NCI-H82 treated with DMSO at 0.1 percent for 48 hours (cell line): ENCODE results near the gene PVRIG.
"Not testable (repeated sequence)": the region's sequence is repeated elsewhere in the genome, so short reads cannot be mapped to it uniquely, and the experiment has no call there.

Source experiments
- DNase-seq: peaks from one replicate; lab custom pipeline; 2025; ENCODE audit not compliant: unreplicated experiment; lab: John Stamatoyannopoulos, UW

Gene PVRIG

GRCh38 chr7:100219801-100220585, at the start of gene PVRIG:
TSS of gene PVRIG (plus strand) at chr7:100219949. CDS start at chr7:100219971, 22 bp downstream.
- not testable (repeated sequence) for DNase-seq

- DNase-seq = no peak
These were observed 49.5 kb upstream of the PVRIG start for GRCh38 chr7:100170101-100170897.

- DNase-seq = no peak
These were observed 48.6 kb upstream of the PVRIG start for GRCh38 chr7:100171087-100171681.

GRCh38 chr7:100171840-100172239, 47.9 kb upstream of the PVRIG start:
- no peak for DNase-seq

- no peak for DNase-seq
These were observed 45.8 kb upstream of the PVRIG start for GRCh38 chr7:100173806-100174495.

GRCh38 chr7:100174582-100174981, 45.2 kb upstream of the PVRIG start:
- no peak for DNase-seq

GRCh38 chr7:100175296-100175935, 44.3 kb upstream of the PVRIG start:
- no peak for DNase-seq

- no peak for DNase-seq
These were observed 43.4 kb upstream of the PVRIG start for GRCh38 chr7:100176096-100177044.

- peak; percentile 92 for DNase-seq
These were observed 42.4 kb upstream of the PVRIG start, which contains the start of the genes GPC2 and STAG3 for GRCh38 chr7:100177045-100178001. TSS of gene GPC2 (minus strand) at chr7:100177381. CDS start at chr7:100177199, 182 bp downstream. TSS of gene STAG3 (plus strand) at chr7:100177918. CDS start at chr7:100180557, 2,639 bp downstream.

GRCh38 chr7:100180084-100180483, 39.7 kb upstream of the PVRIG start:
- DNase-seq = not testable (repeated sequence)

- DNase-seq = not testable (repeated sequence)
These were observed 37.1 kb upstream of the PVRIG start for GRCh38 chr7:100182616-100183015.

- not testable (repeated sequence) for DNase-seq
These were observed 36.7 kb upstream of the PVRIG start for GRCh38 chr7:100183090-100183489.

- DNase-seq = peak; percentile 77
These were observed 34.0 kb upstream of the PVRIG start for GRCh38 chr7:100185726-100186125.

- no peak for DNase-seq
These were observed 30.7 kb upstream of the PVRIG start for GRCh38 chr7:100189061-100189460.

GRCh38 chr7:100190048-100190711, 29.6 kb upstream of the PVRIG start:
- no peak for DNase-seq

GRCh38 chr7:100191775-100192174, 28.0 kb upstream of the PVRIG start:
- no peak for DNase-seq

- DNase-seq = not testable (repeated sequence)
These were observed 27.4 kb upstream of the PVRIG start for GRCh38 chr7:100192281-100192862.
